Transverse colon (tissue), 1 donor: Measurements from ENCODE around the gene GTF2IRD1.

Experiments used
- EP300 ChIP-seq: sonication (generic); formaldehyde crosslinking; IDR thresholded peaks from one replicate; pipeline ENCODE4 v1.6.1; 2017; ENCODE audit warnings: antibody characterized with exemption, low read depth
- POLR2A ChIP-seq: fragments of 450-650 bp; IDR thresholded peaks from one replicate; pipeline ENCODE4 v1.6.1; 2016; ENCODE audit warnings: antibody characterized with exemption, mild to moderate bottlenecking, moderate library complexity

DNA sequence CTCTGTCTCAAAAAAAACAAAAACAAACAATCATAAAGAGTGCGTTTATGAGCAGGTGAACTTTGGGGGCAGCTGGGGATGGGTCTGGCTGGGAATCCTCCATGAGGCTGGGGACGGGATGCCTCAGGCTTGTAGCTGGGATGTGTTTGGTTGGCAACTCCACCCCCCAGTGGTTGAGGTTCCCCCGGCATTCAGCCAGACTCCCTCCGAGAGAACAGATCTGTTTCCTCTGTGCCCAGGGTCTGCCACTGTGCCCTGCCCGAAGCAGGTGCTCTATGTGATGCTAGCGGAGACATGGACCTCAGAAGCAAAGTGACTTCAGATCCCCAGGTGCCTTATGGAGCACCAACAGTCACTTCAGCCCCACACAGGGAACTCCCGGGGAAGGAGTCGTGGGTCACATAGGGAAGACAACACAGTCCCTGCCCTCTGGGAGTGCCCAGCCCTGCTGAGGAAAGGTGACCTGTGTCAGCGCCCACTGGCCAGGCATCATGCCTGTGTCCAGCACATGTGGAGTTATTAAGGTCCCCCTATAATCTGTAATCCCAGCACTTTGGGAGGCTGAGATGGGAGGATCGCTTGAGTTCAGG lies 29.3 kb upstream of the GTF2IRD1 start:
- no peak for TF ChIP-seq POLR2A
- TF ChIP-seq EP300 = no peak
